Esophagus squamous epithelium (tissue), 4 donors: ENCODE data around the gene HOXA4.

Source experiments
- POLR2A ChIP-seq, 4 donors: fragments of 450-650 bp; IDR thresholded peaks; one replicate each; pipeline ENCODE4 v1.6.1; 2017; ENCODE audit warnings: antibody characterized with exemption in 4 of 4, mild to moderate bottlenecking in 4 of 4, moderate library complexity in 3 of 4
- TF ChIP-seq, protein P1 (sequence below), 6 experiments: fragments of 450-650 bp in 4 of 6; fragments of 200-600 bp in 2 of 6; sonication (generic) in 2 of 6; IDR thresholded peaks; one replicate each; pipeline ENCODE4 v1.5.1; 2016 to 2019; ENCODE audit warnings: antibody characterized with exemption in 6 of 6, mild to moderate bottlenecking in 4 of 6, moderate library complexity in 4 of 6

DNA sequence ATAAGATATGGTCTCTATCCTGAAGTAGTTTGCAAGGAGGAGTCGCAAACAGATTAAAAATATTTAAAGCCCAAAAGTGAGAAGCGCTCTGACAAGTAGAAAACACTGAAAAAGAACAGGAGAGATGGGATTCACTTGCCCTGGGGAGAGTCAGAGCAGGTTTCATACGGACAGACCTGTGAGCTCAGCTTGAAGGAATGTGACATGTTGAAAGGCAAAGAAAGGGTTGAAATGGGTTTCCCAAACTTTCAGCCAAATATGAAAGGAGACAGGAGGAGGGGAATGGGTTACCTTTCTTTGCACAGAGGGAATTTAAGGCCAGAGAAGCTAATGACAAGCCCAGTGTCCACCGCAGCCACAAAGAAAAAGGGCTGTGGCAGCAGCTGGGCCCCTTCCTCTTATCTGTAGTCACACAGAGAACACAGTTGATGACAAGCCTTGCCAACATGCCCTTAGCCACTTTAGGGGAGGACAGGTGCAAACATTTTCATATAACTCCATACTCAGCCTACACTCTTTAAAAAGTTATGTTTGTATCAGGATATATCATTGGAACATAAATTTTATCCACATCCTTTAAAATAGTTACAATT, 49.6 kb downstream of the HOXA4 start:
- TF ChIP-seq, protein P1, sequence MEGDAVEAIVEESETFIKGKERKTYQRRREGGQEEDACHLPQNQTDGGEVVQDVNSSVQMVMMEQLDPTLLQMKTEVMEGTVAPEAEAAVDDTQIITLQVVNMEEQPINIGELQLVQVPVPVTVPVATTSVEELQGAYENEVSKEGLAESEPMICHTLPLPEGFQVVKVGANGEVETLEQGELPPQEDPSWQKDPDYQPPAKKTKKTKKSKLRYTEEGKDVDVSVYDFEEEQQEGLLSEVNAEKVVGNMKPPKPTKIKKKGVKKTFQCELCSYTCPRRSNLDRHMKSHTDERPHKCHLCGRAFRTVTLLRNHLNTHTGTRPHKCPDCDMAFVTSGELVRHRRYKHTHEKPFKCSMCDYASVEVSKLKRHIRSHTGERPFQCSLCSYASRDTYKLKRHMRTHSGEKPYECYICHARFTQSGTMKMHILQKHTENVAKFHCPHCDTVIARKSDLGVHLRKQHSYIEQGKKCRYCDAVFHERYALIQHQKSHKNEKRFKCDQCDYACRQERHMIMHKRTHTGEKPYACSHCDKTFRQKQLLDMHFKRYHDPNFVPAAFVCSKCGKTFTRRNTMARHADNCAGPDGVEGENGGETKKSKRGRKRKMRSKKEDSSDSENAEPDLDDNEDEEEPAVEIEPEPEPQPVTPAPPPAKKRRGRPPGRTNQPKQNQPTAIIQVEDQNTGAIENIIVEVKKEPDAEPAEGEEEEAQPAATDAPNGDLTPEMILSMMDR (IDR thresholded peaks at IDR 0.05), result no peak
- no peak for TF ChIP-seq POLR2A (IDR thresholded peaks at IDR 0.05)
